ENCODE measurements around the gene PLEK.
"Not testable (repeated sequence)": the region's sequence is repeated elsewhere in the genome, so short reads cannot be mapped to it uniquely, and the experiment has no call there.

PLEK gene

GRCh38 chr2:68417926-68418325, 52.8 kb downstream of the PLEK start:
- no peak for FAIRE-seq

- FAIRE-seq: no peak
Observed at GRCh38 chr2:68418419-68418818, 53.3 kb downstream of the PLEK start.

GRCh38 chr2:68418855-68419254, 53.8 kb downstream of the PLEK start:
- FAIRE-seq: no peak

- no peak for FAIRE-seq
Observed at GRCh38 chr2:68420254-68420910, 55.3 kb downstream of the PLEK start.

GRCh38 chr2:68423966-68424650, 59.0 kb downstream of the PLEK start:
- no peak for FAIRE-seq

GRCh38 chr2:68425503-68425902, 60.4 kb downstream of the PLEK start:
- FAIRE-seq: no peak

GRCh38 chr2:68426446-68426845, 61.4 kb downstream of the PLEK start:
- no peak for FAIRE-seq

- FAIRE-seq: no peak
Observed at GRCh38 chr2:68426848-68427579, 61.9 kb downstream of the PLEK start.

GRCh38 chr2:68428126-68428525, 63.0 kb downstream of the PLEK start:
- FAIRE-seq: no peak

- FAIRE-seq: no peak
Observed at GRCh38 chr2:68428746-68429145, 63.7 kb downstream of the PLEK start.

- no peak for FAIRE-seq
Observed at GRCh38 chr2:68429311-68429826, 64.3 kb downstream of the PLEK start.

- no peak for FAIRE-seq
Observed at GRCh38 chr2:68431316-68431972, 66.4 kb downstream of the PLEK start.

GRCh38 chr2:68432696-68433658, 67.9 kb downstream of the PLEK start:
- no peak for FAIRE-seq

GRCh38 chr2:68434981-68435380, 69.9 kb downstream of the PLEK start:
- FAIRE-seq: no peak

- no peak for FAIRE-seq
Observed at GRCh38 chr2:68435615-68436014, 70.5 kb downstream of the PLEK start.

- no peak for FAIRE-seq
Observed at GRCh38 chr2:68436270-68436669, 71.2 kb downstream of the PLEK start.

GRCh38 chr2:68438455-68439303, 73.6 kb downstream of the PLEK start:
- FAIRE-seq: no peak

GRCh38 chr2:68441179-68441993, 76.3 kb downstream of the PLEK start:
- FAIRE-seq: peak; percentile 85

- no peak for FAIRE-seq
Observed at GRCh38 chr2:68441994-68442322, 76.9 kb downstream of the PLEK start.

- FAIRE-seq: not testable (repeated sequence)
Observed at GRCh38 chr2:68446425-68446824, 81.3 kb downstream of the PLEK start.
